ENCODE data around the gene SUPT4H1. TPM values are rescaled to one million over a fixed set of nuclear protein-coding genes. Genes with fewer than 3 reads are reported as not detected.

The SUPT4H1 gene
- total RNA-seq, 1 donor from 2014 or later = 82.4 TPM

DNA sequence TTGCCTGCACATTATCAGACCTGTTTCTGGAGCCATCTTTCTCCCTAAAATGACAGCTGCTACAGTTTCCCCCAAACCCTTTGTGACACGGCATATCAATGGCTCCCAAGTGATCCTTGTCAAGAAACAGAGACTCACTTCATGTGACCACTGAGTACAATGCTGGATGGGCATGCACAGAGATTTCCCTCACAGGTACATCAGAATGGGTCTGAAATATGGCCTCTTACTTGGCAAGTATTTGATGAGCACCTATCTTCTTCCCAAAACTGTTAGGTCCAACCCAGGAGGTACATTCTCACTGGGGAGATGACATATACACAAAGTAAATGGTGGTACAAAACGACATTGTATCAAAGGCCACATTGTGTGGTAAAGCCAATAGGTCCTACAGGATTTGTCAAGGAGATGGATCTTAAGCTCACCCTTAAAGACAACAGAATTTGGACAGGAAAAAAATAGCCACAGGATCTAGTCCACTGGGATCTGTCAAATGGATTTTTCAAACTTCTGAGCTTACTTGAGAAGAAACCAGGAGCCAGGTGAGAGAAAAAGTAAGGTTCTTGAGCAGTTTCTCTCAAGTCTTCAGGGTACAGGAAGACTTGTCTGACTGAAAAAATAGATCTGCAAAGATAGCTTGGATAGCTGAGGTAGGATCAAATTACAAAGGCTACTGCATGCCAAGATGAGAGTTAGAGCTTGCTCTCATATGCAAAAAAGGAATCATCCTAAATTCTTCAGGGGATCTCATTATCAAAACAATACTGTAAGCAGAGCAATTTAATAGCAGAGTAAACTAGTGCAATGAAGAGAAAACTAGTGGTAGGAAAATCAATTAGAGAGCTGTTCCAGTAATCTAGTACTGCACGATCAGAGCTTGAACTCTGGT is 36.5 kb upstream of the SUPT4H1 start:
- intact Hi-C loops (cut with DNase I) = no loop called here
- TF ChIP-seq, protein P1, sequence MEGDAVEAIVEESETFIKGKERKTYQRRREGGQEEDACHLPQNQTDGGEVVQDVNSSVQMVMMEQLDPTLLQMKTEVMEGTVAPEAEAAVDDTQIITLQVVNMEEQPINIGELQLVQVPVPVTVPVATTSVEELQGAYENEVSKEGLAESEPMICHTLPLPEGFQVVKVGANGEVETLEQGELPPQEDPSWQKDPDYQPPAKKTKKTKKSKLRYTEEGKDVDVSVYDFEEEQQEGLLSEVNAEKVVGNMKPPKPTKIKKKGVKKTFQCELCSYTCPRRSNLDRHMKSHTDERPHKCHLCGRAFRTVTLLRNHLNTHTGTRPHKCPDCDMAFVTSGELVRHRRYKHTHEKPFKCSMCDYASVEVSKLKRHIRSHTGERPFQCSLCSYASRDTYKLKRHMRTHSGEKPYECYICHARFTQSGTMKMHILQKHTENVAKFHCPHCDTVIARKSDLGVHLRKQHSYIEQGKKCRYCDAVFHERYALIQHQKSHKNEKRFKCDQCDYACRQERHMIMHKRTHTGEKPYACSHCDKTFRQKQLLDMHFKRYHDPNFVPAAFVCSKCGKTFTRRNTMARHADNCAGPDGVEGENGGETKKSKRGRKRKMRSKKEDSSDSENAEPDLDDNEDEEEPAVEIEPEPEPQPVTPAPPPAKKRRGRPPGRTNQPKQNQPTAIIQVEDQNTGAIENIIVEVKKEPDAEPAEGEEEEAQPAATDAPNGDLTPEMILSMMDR (IDR thresholded peaks at IDR 0.05) = no peak
- H3K9me3 ChIP-seq = no peaks in the 10 kb centered on the region
- H3K36me3 ChIP-seq = no peaks in the 10 kb centered on the region
- ATAC-seq (no peak), DNase-seq (no peak)
- no peaks in the 10 kb centered on the region for H3K27me3 ChIP-seq (ENCODE audit: low read depth)
- no peak overlapping the region for H3K4me3 ChIP-seq
- no peak overlapping the region for H3K27ac ChIP-seq
- H3K4me1 ChIP-seq = peaks cover 28% of the 10 kb centered on the region

DNA sequence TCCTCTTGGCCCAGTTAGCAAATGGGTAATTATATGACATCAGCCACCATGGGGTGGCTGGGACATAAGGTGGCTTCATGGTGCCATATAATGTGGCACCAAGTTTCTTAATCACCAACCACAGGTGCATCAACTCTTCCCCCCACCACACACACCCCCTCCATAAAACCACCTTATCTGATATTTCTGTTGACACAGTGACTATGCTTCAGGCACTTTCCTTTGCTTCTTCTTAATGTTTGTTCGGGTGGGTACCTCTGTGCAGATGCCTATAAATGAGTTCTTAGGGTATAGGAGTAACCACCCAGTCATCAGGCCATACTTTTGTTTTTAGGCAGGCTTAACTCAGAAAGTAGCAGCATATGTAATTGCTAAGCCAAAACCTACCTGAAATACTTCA is 35.8 kb upstream of the SUPT4H1 start:
- ATAC-seq (peak in 1 of 2 donors; percentile 28), DNase-seq (no peak)
- no peaks in the 10 kb centered on the region for H3K27me3 ChIP-seq (ENCODE audit: low read depth)
- H3K27ac ChIP-seq = no peak overlapping the region
- no peaks in the 10 kb centered on the region for H3K9me3 ChIP-seq
- intact Hi-C loops (cut with DNase I) = no loop called here
- H3K36me3 ChIP-seq = no peaks in the 10 kb centered on the region
- no peak overlapping the region for H3K4me3 ChIP-seq
- TF ChIP-seq, protein P1 (IDR thresholded peaks at IDR 0.05) = no peak
- peaks cover 32% of the 10 kb centered on the region for H3K4me1 ChIP-seq

DNA sequence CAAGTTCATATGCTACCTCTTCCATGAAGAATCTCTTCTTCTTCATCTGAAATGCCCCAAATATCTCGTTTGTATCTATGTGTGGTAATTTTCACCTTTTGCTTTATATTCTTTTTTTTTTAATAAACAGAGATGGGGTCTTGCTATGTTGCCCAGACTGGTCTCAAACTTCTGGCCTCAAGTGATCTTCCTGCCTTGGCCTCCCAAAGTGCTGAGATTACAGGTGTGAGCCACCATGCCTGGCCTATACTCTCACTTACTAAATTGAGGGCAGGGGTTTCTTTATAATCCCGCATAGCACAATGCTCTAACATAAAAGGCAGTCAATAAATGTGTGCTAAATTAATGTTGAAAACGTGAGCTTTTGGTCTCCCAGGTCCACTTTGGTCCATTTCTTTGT is 34.7 kb upstream of the SUPT4H1 start:
- Histone ChIP-seq H3K9me3 (no peaks in the 10 kb centered on the region), H3K4me1 (peaks cover 37% of the 10 kb centered on the region), H3K27ac (no peak overlapping the region), H3K4me3 (no peak overlapping the region), H3K36me3 (no peaks in the 10 kb centered on the region), H3K27me3 (ENCODE audit: low read depth) (no peaks in the 10 kb centered on the region)
- intact Hi-C loops (cut with DNase I) = no loop called here
- ATAC-seq (no peak), DNase-seq (no peak)
- TF ChIP-seq, protein P1 (IDR thresholded peaks at IDR 0.05) = no peak

DNA sequence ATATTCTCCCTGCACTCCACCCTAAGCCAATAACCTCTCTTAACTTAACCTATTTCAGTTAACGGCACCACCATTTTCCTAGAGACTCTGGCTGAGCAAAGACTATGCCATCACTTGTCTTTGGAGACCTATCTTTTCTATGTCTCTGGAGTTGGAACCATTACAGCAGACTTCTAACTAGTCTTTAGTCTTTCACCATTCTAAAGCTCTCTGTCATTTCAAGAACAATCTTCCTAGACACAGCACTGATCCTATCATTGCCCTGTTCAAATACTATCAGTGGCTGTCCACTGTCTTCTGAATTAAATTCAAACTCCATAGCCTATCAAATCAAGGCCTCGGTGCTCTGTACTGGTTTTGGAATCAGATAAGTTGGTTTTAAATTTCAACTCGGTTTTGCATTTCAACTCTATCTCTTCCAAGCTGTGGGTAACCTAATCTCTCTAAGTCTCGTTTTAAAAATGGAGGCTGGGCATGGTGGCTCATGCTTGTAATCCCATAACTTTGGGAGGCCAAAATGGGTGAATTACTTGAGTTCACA is 33.4 kb upstream of the SUPT4H1 start:
- Histone ChIP-seq H3K27ac (no peak overlapping the region), H3K4me3 (no peak overlapping the region), H3K9me3 (no peaks in the 10 kb centered on the region), H3K27me3 (ENCODE audit: low read depth) (no peaks in the 10 kb centered on the region), H3K4me1 (peaks cover 41% of the 10 kb centered on the region), H3K36me3 (no peaks in the 10 kb centered on the region)
- ATAC-seq (no peak), DNase-seq (no peak)
- TF ChIP-seq, protein P1 (IDR thresholded peaks at IDR 0.05) = no peak
- intact Hi-C loops (cut with DNase I) = no loop called here

DNA sequence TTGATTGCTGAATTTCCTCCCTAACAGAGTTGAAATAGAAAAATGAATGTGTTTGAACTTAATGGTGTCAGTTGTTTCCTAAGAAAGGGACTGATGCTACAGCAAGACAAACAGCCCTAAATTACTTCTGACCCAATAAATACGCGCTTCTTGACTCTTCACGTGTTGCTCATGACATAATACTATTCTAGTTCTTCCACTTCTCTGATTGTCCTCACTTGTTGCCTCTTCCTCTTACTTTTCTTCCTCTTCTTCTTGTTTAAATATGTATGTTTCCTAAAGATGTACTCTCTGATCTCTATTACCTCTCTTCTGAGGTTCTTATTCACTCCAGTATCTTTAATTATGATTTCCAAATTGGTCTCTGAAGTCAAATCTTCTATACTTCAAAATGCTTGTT is 32.9 kb upstream of the SUPT4H1 start:
- intact Hi-C loops (cut with DNase I) = no loop called here
- Histone ChIP-seq H3K4me1 (peaks cover 43% of the 10 kb centered on the region), H3K4me3 (no peak overlapping the region), H3K9me3 (no peaks in the 10 kb centered on the region), H3K27ac (no peak overlapping the region), H3K36me3 (no peaks in the 10 kb centered on the region), H3K27me3 (ENCODE audit: low read depth) (no peaks in the 10 kb centered on the region)
- TF ChIP-seq, protein P1 (IDR thresholded peaks at IDR 0.05) = no peak
- no peak for DNase-seq
- peak in 1 of 2 donors; percentile 49 for ATAC-seq

Measured in lower lobe of right lung (tissue), 2 donors.